HepG2 (cell line): ENCODE measurements around the gene MGARP. TPM values are rescaled to one million over a fixed set of nuclear protein-coding genes. Genes with fewer than 3 reads are reported as not detected.

ENCODE experiments used
- ATAC-seq: fragments of 200-7000 bp; cut with Tn5 transposase; 3 replicates; pipeline ENCODE4 v1.9.1; 2020; ENCODE audit warnings: mild to moderate bottlenecking, moderate library complexity
- BruUV-seq: library from RNA; stranded (reverse); fragments of 400-500 nt; replicated peaks from 2 replicates; lab custom pipeline; 2021; lab: Mats Ljungman, UMichigan
- CTCF ChIA-PET: fragments of 300-600 bp; formaldehyde crosslinking; extraction: SDS; loops from one replicate; lab custom pipeline; 2021; ENCODE audit warnings: low total read pairs, inconsistent platforms, low intra/inter-chr PET ratio; lab: Yijun Ruan, JAX
- POLR2A ChIA-PET: fragments of 350-600 bp; sonication (Branson Sonifier 250); formaldehyde crosslinking; loops from one replicate; lab custom pipeline; 2020; ENCODE audit warnings: antibody characterized with exemption, inconsistent platforms; lab: Yijun Ruan, JAX
- DNase-seq: peaks from one replicate; pipeline ENCODE4 v3.0.0-alpha.2; 2015; ENCODE audit warnings: low spot score
- FAIRE-seq: peaks from 3 replicates; lab custom pipeline; 2011; peaks lifted over from hg19 to GRCh38; lab: Jason Lieb, UNC
- H2AFZ ChIP-seq: one replicate; pipeline ENCODE4 v1.6.1; 2011; ENCODE audit warnings: low read length, inconsistent platforms
- H3K27ac ChIP-seq: fragments of 300-600 bp; 3 replicates; pipeline ENCODE4 v1.8.0; 2011; ENCODE audit warnings: mixed run types, mild to moderate bottlenecking, mixed read lengths, low read length, inconsistent platforms; ENCODE audit not compliant: insufficient read depth; ENCODE audit errors: extremely low read length
- H3K27me3 ChIP-seq, 2 experiments: fragments of 200-600 bp in 1 of 2; 2 replicates in 1 of 2; 3 replicates in 1 of 2; pipeline versions ENCODE4 v1.6.0 to v1.8.0; 2011; ENCODE audit warnings: low read length in 2 of 2, mild to moderate bottlenecking in 2 of 2, moderate library complexity in 2 of 2, inconsistent platforms in 1 of 2; ENCODE audit not compliant: insufficient read depth in 2 of 2, control insufficient read depth in 1 of 2
- H3K36me3 ChIP-seq, 2 experiments: fragments of 200-600 bp in 1 of 2; replicated peaks in 1 of 2; 2 replicates in 1 of 2; 3 replicates in 1 of 2; pipeline versions ENCODE4 v1.5.1 to v1.8.0; 2011; ENCODE audit warnings: low read length in 2 of 2, inconsistent platforms in 1 of 2; ENCODE audit not compliant: insufficient read depth in 2 of 2, control insufficient read depth in 1 of 2
- H3K4me1 ChIP-seq: 2 replicates; pipeline ENCODE4 v1.5.1; 2012; ENCODE audit warnings: low read length, inconsistent platforms; ENCODE audit not compliant: insufficient read depth
- H3K4me2 ChIP-seq: 2 replicates; pipeline ENCODE4 v1.6.0; 2011; ENCODE audit warnings: low read depth, low read length, inconsistent platforms
- H3K4me3 ChIP-seq, 3 experiments: fragments of 200-600 bp in 1 of 3; sonication (generic), shearing (Covaris generic) in 1 of 3; replicated peaks in 1 of 3; 2 replicates each; pipeline ENCODE4 v1.5.1; 2011 to 2016; ENCODE audit warnings: low read length in 3 of 3, inconsistent platforms in 2 of 3, low read depth in 2 of 3, mild to moderate bottlenecking in 2 of 3, control low read depth in 1 of 3, mixed read lengths in 1 of 3; ENCODE audit not compliant: insufficient read depth in 1 of 3
- H3K79me2 ChIP-seq: one replicate; pipeline ENCODE4 v1.6.1; 2011; ENCODE audit warnings: low read length, inconsistent platforms; ENCODE audit not compliant: insufficient read depth
- H3K9ac ChIP-seq: 2 replicates; pipeline ENCODE4 v1.6.0; 2011; ENCODE audit warnings: mild to moderate bottlenecking, low read depth, low read length, inconsistent platforms; ENCODE audit not compliant: insufficient read depth
- H3K9me3 ChIP-seq: 2 replicates; pipeline ENCODE4 v1.5.1; 2012; ENCODE audit warnings: mild to moderate bottlenecking, low read length
- H4K20me1 ChIP-seq: 2 replicates; pipeline ENCODE4 v1.6.0; 2011; ENCODE audit warnings: inconsistent platforms, mild to moderate bottlenecking, low read length, moderate library complexity; ENCODE audit not compliant: insufficient read depth
- CAMTA2 ChIP-seq: sonication (generic); formaldehyde crosslinking; IDR thresholded peaks from 2 replicates; pipeline ENCODE4 v1.4.0; 2020; ENCODE audit warnings: mild to moderate bottlenecking, missing genetic modification reagents, borderline replicate concordance
- CHD2 ChIP-seq: IDR thresholded peaks from 2 replicates; pipeline ENCODE4 v1.6.1; 2011; ENCODE audit warnings: low read depth, low read length, improper control_type of control experiment
- ESRRA ChIP-seq: sonication (generic); formaldehyde crosslinking; IDR thresholded peaks from 2 replicates; pipeline ENCODE4 v1.5.1; 2020; ENCODE audit warnings: mild to moderate bottlenecking, low read depth, missing genetic modification reagents
- FOSL2 ChIP-seq: sonication (generic); formaldehyde crosslinking; IDR thresholded peaks from 2 replicates; pipeline ENCODE4 v1.4.0; 2020; ENCODE audit warnings: missing genetic modification reagents
- HNRNPH1 ChIP-seq: fragments of 200-400 bp; formaldehyde crosslinking; optimal IDR thresholded peaks from 2 replicates; pipeline ENCODE3; 2017; ENCODE audit warnings: mild to moderate bottlenecking, low read depth, low read length
- MAZ ChIP-seq, 2 experiments: sonication (generic) in 1 of 2; formaldehyde crosslinking in 1 of 2; IDR thresholded peaks; 2 replicates each; pipeline versions ENCODE4 v1.5.0 to v1.6.1; 2012 to 2020; ENCODE audit warnings: low read depth in 2 of 2, mild to moderate bottlenecking in 2 of 2, borderline replicate concordance in 1 of 2, improper control_type of control experiment in 1 of 2, low read length in 1 of 2, missing genetic modification reagents in 1 of 2, moderate library complexity in 1 of 2
- MYNN ChIP-seq: sonication (generic); formaldehyde crosslinking; IDR thresholded peaks from 2 replicates; pipeline ENCODE4 v1.4.0; 2020; ENCODE audit warnings: mild to moderate bottlenecking, low read depth, missing genetic modification reagents
- NR2F2 ChIP-seq: IDR thresholded peaks from 2 replicates; pipeline ENCODE4 v1.6.1; 2012; ENCODE audit warnings: low read depth, inconsistent platforms, borderline replicate concordance
- SNAI1 ChIP-seq: sonication (generic); formaldehyde crosslinking; IDR thresholded peaks from 2 replicates; pipeline ENCODE4 v1.5.0; 2020; ENCODE audit warnings: mild to moderate bottlenecking, missing genetic modification reagents, borderline replicate concordance
- ZBTB21 ChIP-seq: sonication (generic); formaldehyde crosslinking; IDR thresholded peaks from 2 replicates; pipeline ENCODE4 v1.4.0; 2020; ENCODE audit warnings: missing genetic modification reagents
- ZNF367 ChIP-seq: sonication (generic); formaldehyde crosslinking; IDR thresholded peaks from 2 replicates; pipeline ENCODE4 v1.4.0; 2020; ENCODE audit warnings: missing genetic modification reagents, borderline replicate concordance
- WGBS: methylation state at CpG from one replicate; pipeline ENCODE4 v1.1.6; 2017; ENCODE audit warnings: low lambda C conversion rate; 5-methylcytosine and 5-hydroxymethylcytosine counted together
- in situ Hi-C: cut with HindIII; loops from 2 replicates; pipeline ENCODE4 v1.10.0; 2017; ENCODE audit warnings: low pct_unique_long_range_greater_than_20kb; ENCODE audit not compliant: extremely low pct_ligation_motif_present
- intact Hi-C: fragments of 100-400 bp; cut with micrococcal nuclease; formaldehyde crosslinking; loops from one replicate; pipeline ENCODE4 v1.10.0; 2022; ENCODE audit not compliant: unreplicated experiment
- polyA plus RNA-seq, 8 experiments: library from polyadenylated mRNA; depleted of rRNA in 3 of 8; stranded (reverse) in 7 of 8; unstranded in 1 of 8; fragments of >200 nt; fragmentation: Illumina TruSeq in 4 of 8; extraction: Trizol in 4 of 8; gene quantifications; 2 replicates each; pipeline versions ENCODE4 v1.2.1 to v1.2.3, GENCODE V29; 2011 to 2016; ENCODE audit warnings: low read depth in 4 of 8, missing spikeins in 1 of 8, mixed read lengths in 1 of 8; ENCODE audit not compliant: insufficient read depth in 1 of 8
- total RNA-seq, 5 experiments: library from RNA; depleted of rRNA; stranded (reverse); fragments of >200 nt; fragmentation: Illumina TruSeq; extraction: Trizol; gene quantifications; 2 replicates each; pipeline ENCODE4 v1.2.3, GENCODE V29; 2016; ENCODE audit warnings: low read depth in 1 of 5
- TF ChIP-seq, protein P1 (sequence below): sonication (generic); formaldehyde crosslinking; IDR thresholded peaks from 2 replicates; pipeline ENCODE4 v1.9.0; 2021; ENCODE audit warnings: missing genetic modification reagents, borderline replicate concordance
- TF ChIP-seq, protein P2 (sequence below): IDR thresholded peaks from 2 replicates; pipeline ENCODE4 v1.6.1; 2016; ENCODE audit warnings: missing compliant biosample characterization, missing genetic modification reagents, borderline replicate concordance
- TF ChIP-seq, protein P3 (sequence below): fragments of 450-650 bp; IDR thresholded peaks from 2 replicates; pipeline ENCODE4 v1.6.1; 2016
- TF ChIP-seq, protein P4 (sequence below): sonication (generic); formaldehyde crosslinking; IDR thresholded peaks from 2 replicates; pipeline ENCODE4 v1.5.0; 2020; ENCODE audit warnings: mild to moderate bottlenecking, missing genetic modification reagents

MGARP gene
- total and polyA plus RNA-seq, 2 of the 13 experiments (the other 11 are each of a cell fraction or from before 2014, with no cell fraction given), result 0.11 to 0.13 TPM

DNA sequence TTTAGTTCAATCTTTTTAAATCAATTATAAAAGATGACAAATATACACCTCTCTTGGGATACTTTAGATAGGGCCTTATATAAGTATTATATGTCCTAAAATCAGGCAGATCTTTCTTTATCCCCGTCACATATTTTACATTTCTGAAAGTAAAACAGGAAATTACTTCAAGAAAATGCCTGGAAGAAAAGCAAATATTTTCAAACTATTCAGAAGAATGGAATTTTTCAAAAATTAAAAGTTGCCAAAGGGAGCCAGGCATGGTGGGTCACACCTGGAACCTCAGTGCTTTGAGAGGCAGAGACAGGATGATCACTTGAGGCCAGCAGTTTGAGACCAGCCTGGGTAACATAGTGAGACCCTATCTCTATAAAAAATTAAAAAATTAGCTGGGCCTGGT lies 34.4 kb downstream of the MGARP start (continued):
- TF ChIP-seq SNAI1 (CRISPR knock-in tag), result no peak

DNA sequence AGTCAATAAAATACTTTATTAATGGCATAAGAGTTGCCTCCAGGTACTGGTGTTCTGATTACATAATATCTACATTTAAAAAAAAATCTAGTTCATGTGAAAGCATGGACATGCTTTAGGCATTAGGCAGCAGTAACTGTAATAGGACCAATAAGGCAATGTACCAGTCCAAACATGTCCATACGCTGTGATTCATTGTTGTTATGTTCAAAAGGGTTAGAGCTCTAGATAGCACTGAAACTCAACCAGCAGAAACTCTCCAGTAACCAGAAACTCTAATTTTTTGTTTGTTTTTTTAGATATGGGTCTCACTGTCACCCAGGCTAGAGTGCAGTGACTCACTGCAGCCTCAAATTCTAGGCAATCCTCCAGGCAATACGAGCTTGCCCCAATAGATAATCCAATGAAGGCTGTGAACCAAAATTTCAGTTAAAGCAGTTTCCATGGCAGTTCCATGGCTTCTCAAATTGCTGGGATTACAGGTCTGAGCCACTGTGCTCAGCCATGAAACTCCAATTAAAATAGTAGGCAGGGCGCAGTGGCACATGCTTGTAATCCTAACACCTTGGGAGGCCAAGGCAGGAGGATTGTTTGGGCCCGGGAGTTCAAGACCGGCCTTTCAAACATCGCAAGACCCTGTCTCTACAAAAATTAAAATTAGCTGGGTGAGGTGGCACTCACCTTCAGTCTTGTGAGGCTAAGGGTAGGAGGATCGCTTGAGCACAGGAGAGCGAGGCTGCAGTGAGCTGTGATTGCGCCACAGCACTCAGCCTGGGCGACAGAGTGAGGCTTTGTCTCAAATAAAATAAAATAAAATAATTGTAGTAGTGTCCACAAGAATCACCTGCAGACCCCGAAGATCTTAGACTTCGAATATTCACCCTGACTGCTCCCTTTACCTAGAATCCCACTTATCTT lies 36.3 kb downstream of the MGARP start:
- H2AFZ ChIP-seq, result no peak overlapping the region
- TF ChIP-seq, protein P1, sequence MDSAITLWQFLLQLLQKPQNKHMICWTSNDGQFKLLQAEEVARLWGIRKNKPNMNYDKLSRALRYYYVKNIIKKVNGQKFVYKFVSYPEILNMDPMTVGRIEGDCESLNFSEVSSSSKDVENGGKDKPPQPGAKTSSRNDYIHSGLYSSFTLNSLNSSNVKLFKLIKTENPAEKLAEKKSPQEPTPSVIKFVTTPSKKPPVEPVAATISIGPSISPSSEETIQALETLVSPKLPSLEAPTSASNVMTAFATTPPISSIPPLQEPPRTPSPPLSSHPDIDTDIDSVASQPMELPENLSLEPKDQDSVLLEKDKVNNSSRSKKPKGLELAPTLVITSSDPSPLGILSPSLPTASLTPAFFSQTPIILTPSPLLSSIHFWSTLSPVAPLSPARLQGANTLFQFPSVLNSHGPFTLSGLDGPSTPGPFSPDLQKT, result no peak
- TF ChIP-seq FOSL2 (CRISPR knock-in tag) (peak; percentile 46; the same call in 1 of the 2 replicates), MYNN (no peak), CAMTA2 (no peak), HNRNPH1 (no peak), ESRRA (CRISPR knock-in tag) (no peak), MAZ (IDR thresholded peaks at IDR 0.05; ENCODE audit: borderline replicate concordance, low read depth, low read length) (no peak), MAZ (CRISPR knock-in tag; IDR thresholded peaks at IDR 0.05; ENCODE audit: low read depth) (no peak), NR2F2 (no peak), ZNF367 (CRISPR knock-in tag) (no peak), ZBTB21 (no peak), CHD2 (no peak)
- TF ChIP-seq, protein P2, sequence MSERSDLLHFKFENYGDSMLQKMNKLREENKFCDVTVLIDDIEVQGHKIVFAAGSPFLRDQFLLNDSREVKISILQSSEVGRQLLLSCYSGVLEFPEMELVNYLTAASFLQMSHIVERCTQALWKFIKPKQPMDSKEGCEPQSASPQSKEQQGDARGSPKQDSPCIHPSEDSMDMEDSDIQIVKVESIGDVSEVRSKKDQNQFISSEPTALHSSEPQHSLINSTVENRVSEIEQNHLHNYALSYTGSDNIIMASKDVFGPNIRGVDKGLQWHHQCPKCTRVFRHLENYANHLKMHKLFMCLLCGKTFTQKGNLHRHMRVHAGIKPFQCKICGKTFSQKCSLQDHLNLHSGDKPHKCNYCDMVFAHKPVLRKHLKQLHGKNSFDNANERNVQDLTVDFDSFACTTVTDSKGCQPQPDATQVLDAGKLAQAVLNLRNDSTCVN (CRISPR knock-in tag), result peak; percentile 95
- TF ChIP-seq, protein P3, sequence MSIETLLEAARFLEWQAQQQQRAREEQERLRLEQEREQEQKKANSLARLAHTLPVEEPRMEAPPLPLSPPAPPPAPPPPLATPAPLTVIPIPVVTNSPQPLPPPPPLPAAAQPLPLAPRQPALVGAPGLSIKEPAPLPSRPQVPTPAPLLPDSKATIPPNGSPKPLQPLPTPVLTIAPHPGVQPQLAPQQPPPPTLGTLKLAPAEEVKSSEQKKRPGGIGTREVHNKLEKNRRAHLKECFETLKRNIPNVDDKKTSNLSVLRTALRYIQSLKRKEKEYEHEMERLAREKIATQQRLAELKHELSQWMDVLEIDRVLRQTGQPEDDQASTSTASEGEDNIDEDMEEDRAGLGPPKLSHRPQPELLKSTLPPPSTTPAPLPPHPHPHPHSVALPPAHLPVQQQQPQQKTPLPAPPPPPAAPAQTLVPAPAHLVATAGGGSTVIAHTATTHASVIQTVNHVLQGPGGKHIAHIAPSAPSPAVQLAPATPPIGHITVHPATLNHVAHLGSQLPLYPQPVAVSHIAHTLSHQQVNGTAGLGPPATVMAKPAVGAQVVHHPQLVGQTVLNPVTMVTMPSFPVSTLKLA, result no peak
- TF ChIP-seq, protein P4, sequence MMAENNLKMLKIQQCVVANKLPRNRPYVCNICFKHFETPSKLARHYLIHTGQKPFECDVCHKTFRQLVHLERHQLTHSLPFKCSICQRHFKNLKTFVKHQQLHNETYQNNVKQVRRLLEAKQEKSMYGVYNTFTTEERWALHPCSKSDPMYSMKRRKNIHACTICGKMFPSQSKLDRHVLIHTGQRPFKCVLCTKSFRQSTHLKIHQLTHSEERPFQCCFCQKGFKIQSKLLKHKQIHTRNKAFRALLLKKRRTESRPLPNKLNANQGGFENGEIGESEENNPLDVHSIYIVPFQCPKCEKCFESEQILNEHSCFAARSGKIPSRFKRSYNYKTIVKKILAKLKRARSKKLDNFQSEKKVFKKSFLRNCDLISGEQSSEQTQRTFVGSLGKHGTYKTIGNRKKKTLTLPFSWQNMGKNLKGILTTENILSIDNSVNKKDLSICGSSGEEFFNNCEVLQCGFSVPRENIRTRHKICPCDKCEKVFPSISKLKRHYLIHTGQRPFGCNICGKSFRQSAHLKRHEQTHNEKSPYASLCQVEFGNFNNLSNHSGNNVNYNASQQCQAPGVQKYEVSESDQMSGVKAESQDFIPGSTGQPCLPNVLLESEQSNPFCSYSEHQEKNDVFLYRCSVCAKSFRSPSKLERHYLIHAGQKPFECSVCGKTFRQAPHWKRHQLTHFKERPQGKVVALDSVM (CRISPR knock-in tag), result peak; percentile 75; the same call in 1 of the 2 replicates

More for the DNA sequence above, 36.3 kb downstream of the MGARP start:
- intact Hi-C loops, result no loop called here
- in situ Hi-C loops, result no loop called here
- ATAC-seq (peak; percentile 23), FAIRE-seq (no peak), DNase-seq (peak; percentile 52)
- no peak overlapping the region for H3K4me3 ChIP-seq
- H3K79me2 ChIP-seq, result no peaks in the 10 kb centered on the region
- CTCF ChIA-PET, result no interaction called here
- no peak overlapping the region for H3K27ac ChIP-seq
- no peaks in the 10 kb centered on the region for H3K36me3 ChIP-seq
- no peaks in the 10 kb centered on the region for H4K20me1 ChIP-seq
- H3K9me3 ChIP-seq, result no peaks in the 10 kb centered on the region
- BruUV-seq, result no TSS peak
- WGBS, result 48% methylated on average over 12 of the region's 12 CpGs
- no peaks in the 10 kb centered on the region; a peak in 1 of 5 replicates for H3K27me3 ChIP-seq
- no peak overlapping the region for H3K9ac ChIP-seq
- H3K4me1 ChIP-seq, result peaks cover 65% of the 10 kb centered on the region
- H3K4me2 ChIP-seq, result no peak overlapping the region
- POLR2A ChIA-PET, result interaction anchor here (1.0 to 1.5 kb wide), 4 partner anchors 10 to 66 kb away, joined by 3 to 4 read pairs (median 3); partner anchors contain the start of genes ELF2 and NAA15
